SK-N-SH treated with all-trans-retinoic acid at 6 μM for 48 hours (cell line): ENCODE results near the gene AUTS2.

Experiments
- ATAC-seq: fragments of 200-7000 bp; cut with Tn5 transposase; 3 replicates; pipeline ENCODE4 v1.9.1; 2020; ENCODE audit warnings: mild to moderate bottlenecking, moderate library complexity
- ARNTL ChIP-seq: fragments of 450-650 bp; formaldehyde crosslinking; IDR thresholded peaks from 2 replicates; pipeline ENCODE4 v1.5.0; 2020; ENCODE audit warnings: low read depth, mild to moderate bottlenecking, moderate library complexity, borderline replicate concordance
- BACH2 ChIP-seq: fragments of 250-450 bp; sonication (Bioruptor Pico); IDR thresholded peaks from 2 replicates; pipeline ENCODE4 v1.9.0; 2021; ENCODE audit warnings: mild to moderate bottlenecking, borderline replicate concordance
- CSDC2 ChIP-seq: fragments of 250-450 bp; sonication (Bioruptor Pico); IDR thresholded peaks from 2 replicates; pipeline ENCODE4 v1.5.0; 2020; ENCODE audit warnings: mild to moderate bottlenecking, moderate library complexity
- ESRRG ChIP-seq: fragments of 250-450 bp; sonication (Bioruptor Pico); IDR thresholded peaks from 2 replicates; pipeline ENCODE4 v1.6.1; 2021; ENCODE audit warnings: mild to moderate bottlenecking
- GLIS3 ChIP-seq: fragments of 250-450 bp; sonication (Bioruptor Pico); IDR thresholded peaks from 2 replicates; pipeline ENCODE4 v1.5.0; 2020; ENCODE audit warnings: mild to moderate bottlenecking, moderate library complexity
- OSR1 ChIP-seq: fragments of 250-450 bp; sonication (Bioruptor Pico); IDR thresholded peaks from 2 replicates; pipeline ENCODE4 v1.8.0; 2022; ENCODE audit warnings: moderate library complexity, mild to moderate bottlenecking, inconsistent platforms
- PPARA ChIP-seq: fragments of 250-450 bp; sonication (Bioruptor Pico); IDR thresholded peaks from 2 replicates; pipeline ENCODE4 v1.5.0; 2020; ENCODE audit warnings: mild to moderate bottlenecking, borderline replicate concordance
- RARB ChIP-seq: fragments of 250-450 bp; sonication (Bioruptor Pico); IDR thresholded peaks from 2 replicates; pipeline ENCODE4 v1.8.0; 2021; ENCODE audit warnings: mild to moderate bottlenecking, moderate library complexity
- SNAI2 ChIP-seq: fragments of 250-450 bp; sonication (Bioruptor Pico); IDR thresholded peaks from 2 replicates; pipeline ENCODE4 v1.5.0; 2020; ENCODE audit warnings: mild to moderate bottlenecking, moderate library complexity
- TCF4 ChIP-seq: fragments of 250-450 bp; sonication (Bioruptor Pico); IDR thresholded peaks from 2 replicates; pipeline ENCODE4 v1.8.0; 2021; ENCODE audit warnings: mild to moderate bottlenecking, moderate library complexity, borderline replicate concordance
- TOX ChIP-seq: fragments of 250-450 bp; sonication (Bioruptor Pico); IDR thresholded peaks from 2 replicates; pipeline ENCODE4 v1.8.0; 2021; ENCODE audit warnings: mild to moderate bottlenecking, moderate library complexity, borderline replicate concordance
- ZC3H10 ChIP-seq: fragments of 250-450 bp; sonication (Bioruptor Pico); IDR thresholded peaks from 2 replicates; pipeline ENCODE4 v1.5.1; 2021; ENCODE audit warnings: mild to moderate bottlenecking, moderate library complexity
- ZFP3 ChIP-seq: fragments of 250-450 bp; sonication (Bioruptor Pico); IDR thresholded peaks from 2 replicates; pipeline ENCODE4 v1.5.0; 2020; ENCODE audit warnings: mild to moderate bottlenecking, moderate library complexity
- ZFP30 ChIP-seq: fragments of 450-650 bp; formaldehyde crosslinking; IDR thresholded peaks from 2 replicates; pipeline ENCODE4 v1.5.0; 2022; ENCODE audit warnings: mild to moderate bottlenecking, moderate library complexity
- ZNF565 ChIP-seq: fragments of 450-650 bp; formaldehyde crosslinking; conservative IDR thresholded peaks from 2 replicates; pipeline ENCODE4 v1.5.0; 2020; ENCODE audit warnings: low read depth, mild to moderate bottlenecking, moderate library complexity
- ZNF70 ChIP-seq: fragments of 450-650 bp; formaldehyde crosslinking; IDR thresholded peaks from 2 replicates; pipeline ENCODE4 v1.5.0; 2020; ENCODE audit warnings: mild to moderate bottlenecking, moderate library complexity
- ZNF8 ChIP-seq: fragments of 450-650 bp; formaldehyde crosslinking; IDR thresholded peaks from 2 replicates; pipeline ENCODE4 v1.5.0; 2020; ENCODE audit warnings: mild to moderate bottlenecking, moderate library complexity
- TF ChIP-seq, protein P1 (sequence below): fragments of 250-450 bp; sonication (Bioruptor Pico); IDR thresholded peaks from 2 replicates; pipeline ENCODE4 v1.5.1; 2021; ENCODE audit warnings: mild to moderate bottlenecking, moderate library complexity
- TF ChIP-seq, protein P2 (sequence below): fragments of 250-450 bp; sonication (Bioruptor Pico); IDR thresholded peaks from 2 replicates; pipeline ENCODE4 v1.8.0; 2020; ENCODE audit warnings: mild to moderate bottlenecking, moderate library complexity, borderline replicate concordance
- TF ChIP-seq, protein P3 (sequence below): fragments of 250-450 bp; sonication (Bioruptor Pico); IDR thresholded peaks from 2 replicates; pipeline ENCODE4 v1.5.0; 2020; ENCODE audit warnings: mild to moderate bottlenecking, moderate library complexity
- TF ChIP-seq, protein P4 (sequence below): fragments of 250-450 bp; sonication (Bioruptor Pico); IDR thresholded peaks from 2 replicates; pipeline ENCODE4 v1.5.1; 2020; ENCODE audit warnings: low read depth, mild to moderate bottlenecking, moderate library complexity

The AUTS2 gene

GRCh38 chr7:70210936-70211310, 612.6 kb downstream of the AUTS2 start:
- TF ChIP-seq, protein P1, sequence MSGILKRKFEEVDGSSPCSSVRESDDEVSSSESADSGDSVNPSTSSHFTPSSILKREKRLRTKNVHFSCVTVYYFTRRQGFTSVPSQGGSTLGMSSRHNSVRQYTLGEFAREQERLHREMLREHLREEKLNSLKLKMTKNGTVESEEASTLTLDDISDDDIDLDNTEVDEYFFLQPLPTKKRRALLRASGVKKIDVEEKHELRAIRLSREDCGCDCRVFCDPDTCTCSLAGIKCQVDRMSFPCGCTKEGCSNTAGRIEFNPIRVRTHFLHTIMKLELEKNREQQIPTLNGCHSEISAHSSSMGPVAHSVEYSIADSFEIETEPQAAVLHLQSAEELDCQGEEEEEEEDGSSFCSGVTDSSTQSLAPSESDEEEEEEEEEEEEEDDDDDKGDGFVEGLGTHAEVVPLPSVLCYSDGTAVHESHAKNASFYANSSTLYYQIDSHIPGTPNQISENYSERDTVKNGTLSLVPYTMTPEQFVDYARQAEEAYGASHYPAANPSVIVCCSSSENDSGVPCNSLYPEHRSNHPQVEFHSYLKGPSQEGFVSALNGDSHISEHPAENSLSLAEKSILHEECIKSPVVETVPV (CRISPR knock-in tag), result no peak
- TF ChIP-seq BACH2 (CRISPR knock-in tag) (no peak), GLIS3 (CRISPR knock-in tag) (no peak), TCF4 (CRISPR knock-in tag) (no peak), PPARA (CRISPR knock-in tag) (no peak), TOX (CRISPR knock-in tag) (no peak), RARB (no peak), ZNF8 (CRISPR knock-in tag) (no peak), ARNTL (CRISPR knock-in tag) (no peak), ZFP30 (CRISPR knock-in tag) (no peak), SNAI2 (CRISPR knock-in tag) (no peak), ZC3H10 (CRISPR knock-in tag) (no peak), ZNF565 (CRISPR knock-in tag) (no peak), OSR1 (CRISPR knock-in tag) (no peak), ZFP3 (CRISPR knock-in tag) (no peak), ZNF70 (no peak), ESRRG (CRISPR knock-in tag) (no peak), CSDC2 (no peak)
- TF ChIP-seq, protein P2, sequence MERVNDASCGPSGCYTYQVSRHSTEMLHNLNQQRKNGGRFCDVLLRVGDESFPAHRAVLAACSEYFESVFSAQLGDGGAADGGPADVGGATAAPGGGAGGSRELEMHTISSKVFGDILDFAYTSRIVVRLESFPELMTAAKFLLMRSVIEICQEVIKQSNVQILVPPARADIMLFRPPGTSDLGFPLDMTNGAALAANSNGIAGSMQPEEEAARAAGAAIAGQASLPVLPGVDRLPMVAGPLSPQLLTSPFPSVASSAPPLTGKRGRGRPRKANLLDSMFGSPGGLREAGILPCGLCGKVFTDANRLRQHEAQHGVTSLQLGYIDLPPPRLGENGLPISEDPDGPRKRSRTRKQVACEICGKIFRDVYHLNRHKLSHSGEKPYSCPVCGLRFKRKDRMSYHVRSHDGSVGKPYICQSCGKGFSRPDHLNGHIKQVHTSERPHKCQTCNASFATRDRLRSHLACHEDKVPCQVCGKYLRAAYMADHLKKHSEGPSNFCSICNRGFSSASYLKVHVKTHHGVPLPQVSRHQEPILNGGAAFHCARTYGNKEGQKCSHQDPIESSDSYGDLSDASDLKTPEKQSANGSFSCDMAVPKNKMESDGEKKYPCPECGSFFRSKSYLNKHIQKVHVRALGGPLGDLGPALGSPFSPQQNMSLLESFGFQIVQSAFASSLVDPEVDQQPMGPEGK (CRISPR knock-in tag), result no peak
- TF ChIP-seq, protein P3, sequence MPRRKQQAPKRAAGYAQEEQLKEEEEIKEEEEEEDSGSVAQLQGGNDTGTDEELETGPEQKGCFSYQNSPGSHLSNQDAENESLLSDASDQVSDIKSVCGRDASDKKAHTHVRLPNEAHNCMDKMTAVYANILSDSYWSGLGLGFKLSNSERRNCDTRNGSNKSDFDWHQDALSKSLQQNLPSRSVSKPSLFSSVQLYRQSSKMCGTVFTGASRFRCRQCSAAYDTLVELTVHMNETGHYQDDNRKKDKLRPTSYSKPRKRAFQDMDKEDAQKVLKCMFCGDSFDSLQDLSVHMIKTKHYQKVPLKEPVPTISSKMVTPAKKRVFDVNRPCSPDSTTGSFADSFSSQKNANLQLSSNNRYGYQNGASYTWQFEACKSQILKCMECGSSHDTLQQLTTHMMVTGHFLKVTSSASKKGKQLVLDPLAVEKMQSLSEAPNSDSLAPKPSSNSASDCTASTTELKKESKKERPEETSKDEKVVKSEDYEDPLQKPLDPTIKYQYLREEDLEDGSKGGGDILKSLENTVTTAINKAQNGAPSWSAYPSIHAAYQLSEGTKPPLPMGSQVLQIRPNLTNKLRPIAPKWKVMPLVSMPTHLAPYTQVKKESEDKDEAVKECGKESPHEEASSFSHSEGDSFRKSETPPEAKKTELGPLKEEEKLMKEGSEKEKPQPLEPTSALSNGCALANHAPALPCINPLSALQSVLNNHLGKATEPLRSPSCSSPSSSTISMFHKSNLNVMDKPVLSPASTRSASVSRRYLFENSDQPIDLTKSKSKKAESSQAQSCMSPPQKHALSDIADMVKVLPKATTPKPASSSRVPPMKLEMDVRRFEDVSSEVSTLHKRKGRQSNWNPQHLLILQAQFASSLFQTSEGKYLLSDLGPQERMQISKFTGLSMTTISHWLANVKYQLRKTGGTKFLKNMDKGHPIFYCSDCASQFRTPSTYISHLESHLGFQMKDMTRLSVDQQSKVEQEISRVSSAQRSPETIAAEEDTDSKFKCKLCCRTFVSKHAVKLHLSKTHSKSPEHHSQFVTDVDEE (CRISPR knock-in tag), result no peak
- no peak; the same call in 2 of the 3 replicates for ATAC-seq

DNA sequence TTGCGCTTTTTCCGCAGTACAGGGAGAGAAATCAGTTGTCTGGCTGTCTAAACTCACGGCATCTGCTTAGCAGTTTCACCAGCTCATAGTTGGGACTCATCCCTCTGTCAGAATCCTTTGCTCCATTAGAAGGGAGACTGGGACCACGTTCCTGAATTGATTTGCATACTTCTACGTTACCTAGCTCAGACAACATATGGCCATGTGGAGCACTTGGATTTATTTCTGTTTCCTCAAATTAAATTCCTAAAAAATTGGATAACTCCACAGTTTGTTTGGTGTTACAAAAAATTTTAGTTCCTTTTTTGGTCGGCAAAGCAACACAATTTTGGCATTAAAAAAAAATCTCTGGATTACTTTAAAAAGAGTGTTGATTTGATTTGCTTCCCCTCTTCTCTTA, 614.0 kb downstream of the AUTS2 start:
- ATAC-seq, result no peak

More for the DNA sequence above, 614.0 kb downstream of the AUTS2 start:
- TF ChIP-seq, protein P1 (CRISPR knock-in tag), result no peak
- TF ChIP-seq GLIS3 (CRISPR knock-in tag), result no peak
- TF ChIP-seq ZNF8 (CRISPR knock-in tag), result no peak
- TF ChIP-seq BACH2 (CRISPR knock-in tag), result no peak
- no peak for TF ChIP-seq OSR1 (CRISPR knock-in tag)
- no peak for TF ChIP-seq ZC3H10 (CRISPR knock-in tag)
- no peak for TF ChIP-seq ZNF565 (CRISPR knock-in tag)
- TF ChIP-seq, protein P4, sequence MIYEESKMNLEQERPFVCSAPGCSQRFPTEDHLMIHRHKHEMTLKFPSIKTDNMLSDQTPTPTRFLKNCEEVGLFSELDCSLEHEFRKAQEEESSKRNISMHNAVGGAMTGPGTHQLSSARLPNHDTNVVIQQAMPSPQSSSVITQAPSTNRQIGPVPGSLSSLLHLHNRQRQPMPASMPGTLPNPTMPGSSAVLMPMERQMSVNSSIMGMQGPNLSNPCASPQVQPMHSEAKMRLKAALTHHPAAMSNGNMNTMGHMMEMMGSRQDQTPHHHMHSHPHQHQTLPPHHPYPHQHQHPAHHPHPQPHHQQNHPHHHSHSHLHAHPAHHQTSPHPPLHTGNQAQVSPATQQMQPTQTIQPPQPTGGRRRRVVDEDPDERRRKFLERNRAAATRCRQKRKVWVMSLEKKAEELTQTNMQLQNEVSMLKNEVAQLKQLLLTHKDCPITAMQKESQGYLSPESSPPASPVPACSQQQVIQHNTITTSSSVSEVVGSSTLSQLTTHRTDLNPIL, result no peak
- no peak for TF ChIP-seq RARB
